Left ventricle myocardium inferior (tissue), 1 donor: ENCODE data around the gene SFXN1. TPM values are rescaled to one million over a fixed set of nuclear protein-coding genes. Genes with fewer than 3 reads are reported as not detected.

Experiments
- DNase-seq: peaks from one replicate; pipeline ENCODE4 v3.0.0-alpha.2; 2020
- H3K27ac ChIP-seq: fragments of 200-600 bp; replicated peaks from 2 replicates; pipeline ENCODE4 v1.8.0; 2021
- H3K27me3 ChIP-seq: fragments of 200-600 bp; 2 replicates; pipeline ENCODE4 v1.8.0; 2021; ENCODE audit warnings: low read depth
- H3K36me3 ChIP-seq: fragments of 200-600 bp; 2 replicates; pipeline ENCODE4 v1.8.0; 2021
- H3K4me1 ChIP-seq: fragments of 200-600 bp; 2 replicates; pipeline ENCODE4 v1.8.0; 2021
- H3K4me3 ChIP-seq: fragments of 200-600 bp; 2 replicates; pipeline ENCODE4 v1.8.0; 2021; ENCODE audit warnings: mild to moderate bottlenecking, moderate library complexity
- H3K9me3 ChIP-seq: fragments of 200-600 bp; replicated peaks from 2 replicates; pipeline ENCODE4 v1.8.0; 2021
- CTCF ChIP-seq: fragments of 200-600 bp; IDR thresholded peaks from 2 replicates; pipeline ENCODE4 v1.8.0; 2021; ENCODE audit warnings: antibody characterized with exemption, mild to moderate bottlenecking, borderline replicate concordance
- intact Hi-C: fragments of 100-400 bp; cut with micrococcal nuclease; formaldehyde crosslinking; loops from one replicate; pipeline ENCODE4 v1.11.0; 2022
- total RNA-seq: library from RNA; stranded (reverse); fragmentation: NEBNext Ultra II Directional; extraction: Animal tissue kit (Norgen Biotek cat#: 25700); gene quantifications from one replicate; pipeline ENCODE4 v1.2.1, GENCODE V29; 2021
- donor health status: DM: no; HTN: yes; CAD: no; lungs with severe emphysema.

SFXN1 gene
- total RNA-seq, 1 donor from 2014 or later: 37.2 TPM

- DNase-seq: no peak
- TF ChIP-seq CTCF: no peak
- Histone ChIP-seq H3K4me1 (no peaks in the 10 kb centered on the region), H3K36me3 (peaks cover 96% of the 10 kb centered on the region), H3K27ac (no peak overlapping the region), H3K9me3 (peaks cover 12% of the 10 kb centered on the region), H3K27me3 (no peaks in the 10 kb centered on the region), H3K4me3 (no peak overlapping the region)
- intact Hi-C loops: no loop called here
Measured at GRCh38 chr5:175519006-175519405, 40.6 kb downstream of the SFXN1 start.

DNA sequence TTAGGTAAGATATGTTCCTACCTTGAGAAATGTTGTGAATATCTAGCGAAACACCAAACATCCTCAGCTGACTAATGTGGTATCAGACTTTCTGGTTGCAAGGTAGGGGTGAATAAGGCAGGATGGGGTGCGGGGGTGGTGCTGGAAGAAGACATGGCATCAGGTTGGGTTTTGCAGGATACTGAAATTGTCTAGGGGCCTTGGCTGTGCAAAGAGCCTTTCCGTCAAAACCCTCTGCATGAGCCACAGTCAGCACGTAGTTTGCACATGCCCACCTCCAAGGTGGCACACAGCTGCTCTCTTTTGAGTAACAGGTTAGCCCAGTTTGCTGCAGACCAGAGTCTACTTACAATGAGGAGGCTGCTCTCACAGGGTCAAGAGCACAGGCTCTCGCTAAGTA lies 42.0 kb downstream of the SFXN1 start:
- Histone ChIP-seq H3K27ac (no peak overlapping the region), H3K9me3 (peaks cover 12% of the 10 kb centered on the region), H3K36me3 (peaks cover 92% of the 10 kb centered on the region), H3K27me3 (no peaks in the 10 kb centered on the region), H3K4me1 (no peaks in the 10 kb centered on the region), H3K4me3 (no peak overlapping the region)
- no peak for TF ChIP-seq CTCF
- DNase-seq: no peak
- intact Hi-C loops: no loop called here

- H3K27ac ChIP-seq: no peak overlapping the region
- H3K27me3 ChIP-seq: no peaks in the 10 kb centered on the region
- no peak for DNase-seq
- no peaks in the 10 kb centered on the region for H3K4me1 ChIP-seq
- H3K4me3 ChIP-seq: no peak overlapping the region
- no peak for TF ChIP-seq CTCF
- intact Hi-C loops: no loop called here
- H3K9me3 ChIP-seq: peaks cover 12% of the 10 kb centered on the region
- H3K36me3 ChIP-seq: peaks cover 92% of the 10 kb centered on the region
Measured at GRCh38 chr5:175520873-175521272, 42.5 kb downstream of the SFXN1 start.

GRCh38 chr5:175521313-175521833 lies 43.0 kb downstream of the SFXN1 start:
- Histone ChIP-seq H3K4me1 (no peaks in the 10 kb centered on the region), H3K27ac (no peak overlapping the region), H3K27me3 (no peaks in the 10 kb centered on the region), H3K4me3 (no peak overlapping the region), H3K36me3 (peaks cover 92% of the 10 kb centered on the region), H3K9me3 (peaks cover 12% of the 10 kb centered on the region)
- DNase-seq: no peak
- no peak for TF ChIP-seq CTCF
- intact Hi-C loops: no loop called here

- no peak for DNase-seq
- peaks cover 10% of the 10 kb centered on the region for H3K9me3 ChIP-seq
- intact Hi-C loops: no loop called here
- no peak overlapping the region for H3K27ac ChIP-seq
- no peak for TF ChIP-seq CTCF
- no peaks in the 10 kb centered on the region for H3K4me1 ChIP-seq
- H3K4me3 ChIP-seq: no peak overlapping the region
- H3K27me3 ChIP-seq: no peaks in the 10 kb centered on the region
- H3K36me3 ChIP-seq: peaks cover 89% of the 10 kb centered on the region
Measured at GRCh38 chr5:175523292-175523691, 44.9 kb downstream of the SFXN1 start.
